ENCODE measurements around the gene PFKFB3. TPM values are rescaled to one million over a fixed set of nuclear protein-coding genes. Genes with fewer than 3 reads are reported as not detected.

The PFKFB3 gene
- total and polyA plus RNA-seq, 2 of the 4 experiments (the other 2 are of a cell fraction): 34.1 to 45.5 TPM

GRCh38 chr10:6269953-6270867, 67.5 kb downstream of the PFKFB3 start (continued):
- TF ChIP-seq RCOR1 (IDR thresholded peaks at IDR 0.05; ENCODE audit: insufficient replicate concordance, low read length): no peak

- in situ Hi-C loops (cut with MboI; ENCODE audit: low sequenced_read_pairs): no loop called here
- Histone ChIP-seq H2AFZ (replicated peaks; ENCODE audit: low read length, poor library complexity) (no peak overlapping the region), H3K18ac (ENCODE audit: low read depth, low read length) (no peak overlapping the region), H3K9ac (ENCODE audit: low read depth, low read length) (no peak overlapping the region), H3K27ac (ENCODE audit: insufficient read depth, low read length) (no peak overlapping the region), H3K4ac (ENCODE audit: low read depth, low read length) (no peak overlapping the region), H3K9me3 (ENCODE audit: control insufficient read depth, insufficient read depth, low read length) (no peaks in the 10 kb centered on the region), H2BK5ac (ENCODE audit: low read depth, low read length, poor library complexity, severe bottlenecking) (no peak overlapping the region), H3K4me2 (ENCODE audit: low read depth, low read length) (no peak overlapping the region), H3K36me3 (ENCODE audit: control insufficient read depth, insufficient read depth, low read length) (no peaks in the 10 kb centered on the region), H3K4me3 (ENCODE audit: insufficient read depth, low read depth, low read length) (no peak overlapping the region), H3K79me1 (ENCODE audit: low read depth in 1 of 2, low read length in 2 of 2) (0 out of 4 replicates have a peak, but pooled peaks cover 0 to 8% of the 10 kb centered on the region in 2 experiments), H2AK9ac (replicated peaks; ENCODE audit: low read depth, low read length, poor library complexity) (no peak overlapping the region), H2AK5ac (ENCODE audit: low read depth, low read length) (no peak overlapping the region), H2BK20ac (ENCODE audit: low read depth, low read length) (no peak overlapping the region), H2BK15ac (ENCODE audit: low read depth, low read length) (no peak overlapping the region), H2BK120ac (ENCODE audit: low read depth, low read length) (no peak overlapping the region), H3K23ac (ENCODE audit: low read depth, low read length) (no peak overlapping the region), H3K4me1 (ENCODE audit: control insufficient read depth, insufficient read depth, low read length) (peaks cover 7% of the 10 kb centered on the region), H4K8ac (ENCODE audit: low read depth in 2 of 2, low read length in 2 of 2) (no peak overlapping the region), H3K9me1 (ENCODE audit: insufficient read depth, low read length) (peaks cover 24% of the 10 kb centered on the region), H3K56ac (ENCODE audit: extremely low read depth, insufficient read depth, low read length) (no peak overlapping the region), H4K5ac (ENCODE audit: low read depth, low read length) (no peak overlapping the region), H4K91ac (ENCODE audit: insufficient read depth, low read depth, low read length) (no peak overlapping the region), H4K20me1 (ENCODE audit: insufficient read depth, low read length) (no peaks in the 10 kb centered on the region), H3K14ac (replicated peaks; ENCODE audit: low read depth, low read length) (no peak overlapping the region), H3K27me3 (ENCODE audit: control insufficient read depth, insufficient read depth, low read length) (no peaks in the 10 kb centered on the region)
- 100% methylated on average over 2 of the region's 7 CpGs; no CpG with 5 or more reads in 1 of the 2 experiments for WGBS, 2 experiments (ENCODE audit: extremely low coverage in 2 of 2, insufficient read length in 1 of 2)
- intact Hi-C loops (cut with micrococcal nuclease): no loop called here
- ATAC-seq (ENCODE audit: low read depth) (no peak), DNase-seq (no peak)
- TF ChIP-seq CHD1 (IDR thresholded peaks at IDR 0.05; ENCODE audit: low read depth, low read length) (no peak), BHLHE40 (IDR thresholded peaks at IDR 0.05; ENCODE audit: low read depth, low read length) (no peak), ELK1 (IDR thresholded peaks at IDR 0.05; ENCODE audit: borderline replicate concordance, low read depth, low read length) (no peak), MXI1 (IDR thresholded peaks at IDR 0.05; ENCODE audit: borderline replicate concordance, low read depth, low read length) (no peak), NFE2L2 (IDR thresholded peaks at IDR 0.05; ENCODE audit: low read depth, low read length) (no peak), CEBPB (IDR thresholded peaks at IDR 0.05; ENCODE audit: low read depth, low read length) (no peak), POLR2A (IDR thresholded peaks at IDR 0.05; ENCODE audit: low read depth, low read length) (no peak), FOS (IDR thresholded peaks at IDR 0.05; ENCODE audit: low read depth, low read length) (no peak)
- BruUV-seq (replicated peaks): no TSS peak
- ChIA-PET POLR2A (ENCODE audit: unreplicated experiment) (no interaction called here), CTCF (no interaction called here)
- dilution Hi-C loops (cut with HindIII; ENCODE audit: low sequenced_read_pairs, unreplicated experiment): no loop called here
Observed at GRCh38 chr10:6270951-6271350, 68.2 kb downstream of the PFKFB3 start.
